HG03039 (cell line): ENCODE results near the gene TMOD2.
"Not testable (repeated sequence)": the region's sequence is repeated elsewhere in the genome, so short reads cannot be mapped to it uniquely, and the experiment has no call there.

ENCODE experiments used
- ATAC-seq: cut with Tn5 transposase; IDR thresholded peaks from one replicate; pipeline ENCODE4 v1.9.1; 2021; ENCODE audit warnings: mild to moderate bottlenecking, moderate library complexity; ENCODE audit not compliant: unreplicated experiment

Gene TMOD2

GRCh38 chr15:51768018-51768417 lies 16.6 kb downstream of the TMOD2 start:
- no peak for ATAC-seq

GRCh38 chr15:51770902-51771301 lies 19.5 kb downstream of the TMOD2 start:
- no peak for ATAC-seq

- ATAC-seq, result no peak
These were observed 20.4 kb downstream of the TMOD2 start for GRCh38 chr15:51771773-51772172.

- no peak for ATAC-seq
These were observed 23.5 kb downstream of the TMOD2 start for GRCh38 chr15:51774916-51775315.

- ATAC-seq, result no peak
These were observed 24.8 kb downstream of the TMOD2 start for GRCh38 chr15:51775967-51776816.

- ATAC-seq, result no peak
These were observed 25.7 kb downstream of the TMOD2 start for GRCh38 chr15:51776952-51777569.

GRCh38 chr15:51780636-51781035 lies 29.2 kb downstream of the TMOD2 start:
- ATAC-seq, result no peak

- ATAC-seq, result no peak
These were observed 30.1 kb downstream of the TMOD2 start for GRCh38 chr15:51781506-51781905.

- ATAC-seq, result no peak
These were observed 31.0 kb downstream of the TMOD2 start for GRCh38 chr15:51782357-51782896.

- no peak for ATAC-seq
These were observed 32.6 kb downstream of the TMOD2 start for GRCh38 chr15:51783967-51784366.

GRCh38 chr15:51787130-51787529 lies 35.7 kb downstream of the TMOD2 start:
- not testable (repeated sequence) for ATAC-seq

GRCh38 chr15:51792474-51792873 lies 41.1 kb downstream of the TMOD2 start:
- not testable (repeated sequence) for ATAC-seq

GRCh38 chr15:51793521-51794305 lies 42.3 kb downstream of the TMOD2 start:
- no peak for ATAC-seq

- no peak for ATAC-seq
These were observed 45.5 kb downstream of the TMOD2 start for GRCh38 chr15:51796847-51797401.

GRCh38 chr15:51798281-51798680 lies 46.9 kb downstream of the TMOD2 start:
- ATAC-seq, result no peak

- no peak for ATAC-seq
These were observed 48.2 kb downstream of the TMOD2 start for GRCh38 chr15:51799282-51800252.

- no peak for ATAC-seq
These were observed 50.0 kb downstream of the TMOD2 start for GRCh38 chr15:51801391-51801835.

- no peak for ATAC-seq
These were observed 51.2 kb downstream of the TMOD2 start for GRCh38 chr15:51802593-51802992.

- no peak for ATAC-seq
These were observed 52.6 kb downstream of the TMOD2 start for GRCh38 chr15:51803965-51804364.

- ATAC-seq, result no peak
These were observed 54.7 kb downstream of the TMOD2 start for GRCh38 chr15:51806123-51806522.
